GM12878 (cell line): Measurements from ENCODE around the gene PIGQ. TPM values are rescaled to one million over a fixed set of nuclear protein-coding genes. Genes with fewer than 3 reads are reported as not detected.

Experiments used
- ATAC-seq: fragments of 200-7000 bp; cut with Tn5 transposase; 3 replicates; pipeline ENCODE4 v1.9.1; 2020; ENCODE audit warnings: mild to moderate bottlenecking, moderate library complexity
- BruUV-seq: library from RNA; stranded (reverse); fragments of 400-500 nt; replicated peaks from 2 replicates; lab custom pipeline; 2021; lab: Mats Ljungman, UMichigan
- CTCF ChIA-PET: fragments of 300-600 bp; sonication (Branson Sonifier 250); formaldehyde crosslinking; extraction: SDS; loops from one replicate; lab custom pipeline; 2021; ENCODE audit warnings: inconsistent platforms; lab: Yijun Ruan, JAX
- POLR2A ChIA-PET: fragments of 350-600 bp; formaldehyde crosslinking; extraction: SDS; loops from one replicate; lab custom pipeline; 2021; ENCODE audit warnings: inconsistent platforms; lab: Charles Lee
- RAD21 ChIA-PET: fragments of 300-600 bp; sonication (Branson Sonifier 250); formaldehyde crosslinking; loops from one replicate; lab custom pipeline; 2023; ENCODE audit warnings: antibody characterized with exemption; ENCODE audit not compliant: unreplicated experiment; lab: Charles Lee
- SMC1A ChIA-PET: fragments of 300-600 bp; sonication (Branson Sonifier 250); formaldehyde crosslinking; loops from one replicate; lab custom pipeline; 2023; ENCODE audit not compliant: unreplicated experiment, uncharacterized antibody; lab: Charles Lee
- DNase-seq: peaks from one replicate; pipeline ENCODE4 v3.0.0-alpha.2; 2011; ENCODE audit warnings: low read depth, low spot score
- FAIRE-seq: peaks from 3 replicates; lab custom pipeline; 2011; peaks lifted over from hg19 to GRCh38; lab: Jason Lieb, UNC
- H2AFZ ChIP-seq: 2 replicates; pipeline ENCODE4 v1.6.0; 2011; ENCODE audit warnings: low read depth, low read length, control low read depth; ENCODE audit not compliant: control insufficient read depth
- H3K27ac ChIP-seq: 2 replicates; pipeline ENCODE4 v1.5.1; 2011; ENCODE audit warnings: control low read depth; ENCODE audit not compliant: control insufficient read depth, insufficient read depth
- H3K27me3 ChIP-seq, 2 experiments: replicated peaks in 1 of 2; 2 replicates each; pipeline versions ENCODE4 v1.6.0 to v1.6.1; 2011; ENCODE audit warnings: low read length in 1 of 2; ENCODE audit not compliant: control insufficient read depth in 2 of 2, insufficient read depth in 2 of 2
- H3K36me3 ChIP-seq, 2 experiments: 2 replicates each; pipeline ENCODE4 v1.5.1; 2011; ENCODE audit warnings: low read length in 1 of 2; ENCODE audit not compliant: control insufficient read depth in 2 of 2, insufficient read depth in 2 of 2
- H3K4me1 ChIP-seq: 2 replicates; pipeline ENCODE4 v1.6.1; 2011; ENCODE audit warnings: mild to moderate bottlenecking, low read length, moderate library complexity, mixed read lengths; ENCODE audit not compliant: control insufficient read depth, insufficient read depth
- H3K4me2 ChIP-seq: 2 replicates; pipeline ENCODE4 v1.6.0; 2011; ENCODE audit warnings: control low read depth; ENCODE audit not compliant: control insufficient read depth, insufficient read depth
- H3K4me3 ChIP-seq: fragments of 200-600 bp; sonication (generic); 2 replicates; pipeline ENCODE4 v1.5.1; 2016
- H3K79me2 ChIP-seq: 2 replicates; pipeline ENCODE4 v1.6.0; 2011; ENCODE audit warnings: low read length; ENCODE audit not compliant: control insufficient read depth, insufficient read depth
- H3K9ac ChIP-seq: 2 replicates; pipeline ENCODE4 v1.8.0; 2011; ENCODE audit warnings: low read length, control low read depth, mixed read lengths; ENCODE audit not compliant: control insufficient read depth, insufficient read depth
- H3K9me3 ChIP-seq: replicated peaks from 3 replicates; pipeline ENCODE4 v1.5.1; 2011; ENCODE audit warnings: mild to moderate bottlenecking, low read length; ENCODE audit not compliant: control insufficient read depth, insufficient read depth
- H4K20me1 ChIP-seq: 2 replicates; pipeline ENCODE4 v1.6.0; 2011; ENCODE audit not compliant: control insufficient read depth, insufficient read depth
- CHD1 ChIP-seq: IDR thresholded peaks from 2 replicates; pipeline ENCODE4 v1.6.1; 2012; ENCODE audit warnings: low read depth, low read length, improper control_type of control experiment
- EZH2 ChIP-seq: IDR thresholded peaks from 2 replicates; pipeline ENCODE4 v1.6.1; 2012; ENCODE audit warnings: low read depth, mild to moderate bottlenecking, control low read depth, inconsistent platforms, low read length, borderline replicate concordance; ENCODE audit not compliant: control insufficient read depth
- HCFC1 ChIP-seq: fragments of 150-350 bp; IDR thresholded peaks from 2 replicates; pipeline ENCODE4 v1.6.1; 2014; ENCODE audit warnings: low read length
- JUND ChIP-seq: IDR thresholded peaks from 2 replicates; pipeline ENCODE4 v1.6.1; 2012; ENCODE audit warnings: low read depth, mild to moderate bottlenecking, low read length, improper control_type of control experiment, moderate library complexity
- MAX ChIP-seq: IDR thresholded peaks from 2 replicates; pipeline ENCODE4 v1.6.1; 2012; ENCODE audit warnings: low read depth, low read length, improper control_type of control experiment
- MTA3 ChIP-seq: IDR thresholded peaks from 2 replicates; pipeline ENCODE4 v1.6.1; 2012; ENCODE audit warnings: low read length, inconsistent platforms, borderline replicate concordance
- RELB ChIP-seq: fragments of 450-650 bp; IDR thresholded peaks from 2 replicates; pipeline ENCODE4 v1.6.1; 2017; ENCODE audit warnings: low read depth, mild to moderate bottlenecking, moderate library complexity
- SUPT20H ChIP-seq: IDR thresholded peaks from 2 replicates; pipeline ENCODE4 v1.6.1; 2011; ENCODE audit warnings: low read depth, mild to moderate bottlenecking, low read length, moderate library complexity, borderline replicate concordance; ENCODE audit not compliant: control insufficient read depth
- TCF12 ChIP-seq: IDR thresholded peaks from 2 replicates; pipeline ENCODE4 v1.6.1; 2011; ENCODE audit warnings: low read depth, mild to moderate bottlenecking, low read length
- ZNF592 ChIP-seq: fragments of 450-650 bp; IDR thresholded peaks from 2 replicates; pipeline ENCODE4 v1.6.1; 2017; ENCODE audit warnings: mild to moderate bottlenecking, moderate library complexity
- ZZZ3 ChIP-seq: IDR thresholded peaks from 2 replicates; pipeline ENCODE4 v1.6.1; 2011; ENCODE audit warnings: low read depth; ENCODE audit not compliant: control insufficient read depth, insufficient read length
- WGBS: methylation state at CpG from one replicate; pipeline ENCODE4 v1.1.6; 2016; ENCODE audit warnings: low lambda C conversion rate; ENCODE audit not compliant: insufficient replicate concordance, insufficient coverage; ENCODE audit errors: missing lambda C conversion rate; 5-methylcytosine and 5-hydroxymethylcytosine counted together
- in situ Hi-C: fragments of 300-500 bp; cut with MboI; formaldehyde crosslinking; loops from 9 replicates; pipeline ENCODE4 v1.14.3; 2018; ENCODE audit warnings: mixed read lengths
- intact Hi-C: fragments of 100-400 bp; cut with micrococcal nuclease; formaldehyde crosslinking; loops from one replicate; pipeline ENCODE4 v1.14.2; 2022; ENCODE audit not compliant: unreplicated experiment
- polyA plus RNA-seq, 11 experiments: library from polyadenylated mRNA; depleted of rRNA in 4 of 11; unstranded in 6 of 11; stranded (reverse) in 5 of 11; fragments of >200 nt; fragmentation: Nextera tagmentation in 4 of 11; fragmentation: Illumina TruSeq in 1 of 11; extraction: Ambion mirVana in 4 of 11; extraction: Trizol in 1 of 11; gene quantifications; 1 replicate in 1 of 11; 2 replicates in 10 of 11; pipeline versions ENCODE4 v1.2.1 to v1.2.3, GENCODE V29; 2011 to 2016; ENCODE audit warnings: inconsistent platforms in 2 of 11, missing spikeins in 2 of 11, low read depth in 1 of 11
- total RNA-seq, 4 experiments: library from RNA; depleted of rRNA in 3 of 4; stranded (reverse); fragments of >200 nt in 3 of 4; fragmentation: Illumina TruSeq in 1 of 4; extraction: Trizol in 1 of 4; gene quantifications; 2 replicates each; pipeline versions ENCODE4 v1.2.1 to v1.2.3, GENCODE V29; 2013 to 2021

PIGQ gene
- total and polyA plus RNA-seq, 10 of the 15 experiments (the other 5 are each of a cell fraction or from before 2014, with no cell fraction given), result 1.8 to 31.3 (median 17.5) TPM; not detected in 1

GRCh38 chr16:620700-621525 lies 51.1 kb downstream of the PIGQ start:
- no peaks in the 10 kb centered on the region; the same call in 1 of the 2 replicates for H4K20me1 ChIP-seq
- intact Hi-C loops (no loop called here), in situ Hi-C loops (no loop called here)
- TF ChIP-seq EZH2, result no peak
- no peak for TF ChIP-seq ZZZ3
- TF ChIP-seq HCFC1, result no peak
- TF ChIP-seq MTA3, result no peak
- no peak for TF ChIP-seq RELB
- TF ChIP-seq CHD1, result no peak
- no peak for TF ChIP-seq MAX
- TF ChIP-seq JUND, result no peak
- TF ChIP-seq SUPT20H, result no peak
- TF ChIP-seq ZNF592, result no peak
- TF ChIP-seq TCF12, result no peak
- no peak for DNase-seq
- RAD21 ChIA-PET, result no interaction called here
- H3K79me2 ChIP-seq, result no peaks in the 10 kb centered on the region
- BruUV-seq, result no TSS peak
- H3K27ac ChIP-seq, result no peak overlapping the region
- no peaks in the 10 kb centered on the region for H3K27me3 ChIP-seq
- 89% methylated on average over 26 of the region's 41 CpGs for WGBS
- SMC1A ChIA-PET, result no interaction called here
- no peak overlapping the region for H3K4me3 ChIP-seq
- no peak for ATAC-seq
- CTCF ChIA-PET, result no interaction called here
- H2AFZ ChIP-seq, result no peak overlapping the region
- H3K4me1 ChIP-seq, result no peaks in the 10 kb centered on the region
- POLR2A ChIA-PET, result no interaction called here
- no peaks in the 10 kb centered on the region for H3K9me3 ChIP-seq
- H3K36me3 ChIP-seq, result no peaks in the 10 kb centered on the region
- no peak overlapping the region for H3K4me2 ChIP-seq
- no peak overlapping the region for H3K9ac ChIP-seq
- FAIRE-seq, result no peak
